ENCODE data around the gene MINDY2.
"Not testable (repeated sequence)": the region's sequence is repeated elsewhere in the genome, so short reads cannot be mapped to it uniquely, and the experiment has no call there.

Gene MINDY2

GRCh38 chr15:58877999-58878825 is 107.1 kb downstream of the MINDY2 start:
- H2AFZ ChIP-seq (ENCODE audit: low read depth, low read length, severe bottlenecking) = no peak overlapping the region
- no peaks in the 10 kb centered on the region for H3K27me3 ChIP-seq (ENCODE audit: low read length)
- H3K4me2 ChIP-seq (ENCODE audit: low read depth, low read length, poor library complexity, severe bottlenecking) = no peak overlapping the region
- H3K79me2 ChIP-seq (ENCODE audit: insufficient read depth, low read length) = no peaks in the 10 kb centered on the region
- no peak for TF ChIP-seq CTCF (IDR thresholded peaks at IDR 0.05; ENCODE audit: insufficient read depth, low read length, poor library complexity, severe bottlenecking)
- TF ChIP-seq EZH2phosphoT487 (conservative IDR thresholded peaks at IDR 0.05; ENCODE audit: low read length) = no peak
- H3K36me3 ChIP-seq (ENCODE audit: low read length) = peaks cover 25% of the 10 kb centered on the region; the same call in 1 of the 2 replicates
- H3K27ac ChIP-seq (ENCODE audit: low read depth, low read length) = no peak overlapping the region
- no peaks in the 10 kb centered on the region for H3K9me3 ChIP-seq (ENCODE audit: insufficient read depth, low read length)
- no peak overlapping the region for H3K9ac ChIP-seq (ENCODE audit: low read length)
- H3K9me2 ChIP-seq (replicated peaks; ENCODE audit: insufficient read depth, low read length) = no peaks in the 10 kb centered on the region
- no peak overlapping the region for H3K4me3 ChIP-seq (ENCODE audit: insufficient read depth, low read length, poor library complexity, severe bottlenecking)
- 0 out of 2 replicates have a peak, but pooled peaks cover 14% of the 10 kb centered on the region for H3F3A ChIP-seq (ENCODE audit: insufficient read depth)
- H4K20me1 ChIP-seq (ENCODE audit: low read depth, low read length) = no peaks in the 10 kb centered on the region

- H3K4me2 ChIP-seq (ENCODE audit: low read depth, low read length, poor library complexity, severe bottlenecking) = no peak overlapping the region
- H3K9me3 ChIP-seq (ENCODE audit: insufficient read depth, low read length) = no peaks in the 10 kb centered on the region
- no peaks in the 10 kb centered on the region for H3K27me3 ChIP-seq (ENCODE audit: low read length)
- no peaks in the 10 kb centered on the region for H4K20me1 ChIP-seq (ENCODE audit: low read depth, low read length)
- no peaks in the 10 kb centered on the region for H3K79me2 ChIP-seq (ENCODE audit: insufficient read depth, low read length)
- H3K9me2 ChIP-seq (replicated peaks; ENCODE audit: insufficient read depth, low read length) = no peaks in the 10 kb centered on the region
- no peak overlapping the region for H3K27ac ChIP-seq (ENCODE audit: low read depth, low read length)
- TF ChIP-seq EZH2phosphoT487 (conservative IDR thresholded peaks at IDR 0.05; ENCODE audit: low read length) (no peak), CTCF (IDR thresholded peaks at IDR 0.05; ENCODE audit: insufficient read depth, low read length, poor library complexity, severe bottlenecking) (no peak)
- peaks cover 25% of the 10 kb centered on the region; the same call in 1 of the 2 replicates for H3K36me3 ChIP-seq (ENCODE audit: low read length)
- H3F3A ChIP-seq (ENCODE audit: insufficient read depth) = 0 out of 2 replicates have a peak, but pooled peaks cover 7% of the 10 kb centered on the region
- H3K4me3 ChIP-seq (ENCODE audit: insufficient read depth, low read length, poor library complexity, severe bottlenecking) = no peak overlapping the region
- H2AFZ ChIP-seq (ENCODE audit: low read depth, low read length, severe bottlenecking) = no peak overlapping the region
- no peak overlapping the region for H3K9ac ChIP-seq (ENCODE audit: low read length)
Measured at GRCh38 chr15:58880320-58880719, 109.2 kb downstream of the MINDY2 start.

GRCh38 chr15:58882243-58882642 is 111.1 kb downstream of the MINDY2 start:
- Histone ChIP-seq H3K36me3 (ENCODE audit: low read length) (peaks cover 30% of the 10 kb centered on the region), H3K79me2 (ENCODE audit: insufficient read depth, low read length) (no peaks in the 10 kb centered on the region), H3K27ac (ENCODE audit: low read depth, low read length) (no peak overlapping the region), H3F3A (ENCODE audit: insufficient read depth) (no peaks in the 10 kb centered on the region), H3K27me3 (ENCODE audit: low read length) (no peaks in the 10 kb centered on the region), H3K4me3 (ENCODE audit: insufficient read depth, low read length, poor library complexity, severe bottlenecking) (no peak overlapping the region), H3K4me2 (ENCODE audit: low read depth, low read length, poor library complexity, severe bottlenecking) (no peak overlapping the region), H3K9ac (ENCODE audit: low read length) (no peak overlapping the region), H3K9me3 (ENCODE audit: insufficient read depth, low read length) (no peaks in the 10 kb centered on the region), H4K20me1 (ENCODE audit: low read depth, low read length) (no peaks in the 10 kb centered on the region), H3K9me2 (replicated peaks; ENCODE audit: insufficient read depth, low read length) (no peaks in the 10 kb centered on the region), H2AFZ (ENCODE audit: low read depth, low read length, severe bottlenecking) (no peak overlapping the region)
- TF ChIP-seq CTCF (IDR thresholded peaks at IDR 0.05; ENCODE audit: insufficient read depth, low read length, poor library complexity, severe bottlenecking) (no peak), EZH2phosphoT487 (conservative IDR thresholded peaks at IDR 0.05; ENCODE audit: low read length) (no peak)

GRCh38 chr15:58883926-58884325 is 112.8 kb downstream of the MINDY2 start:
- not testable (repeated sequence) for H3K4me3 ChIP-seq (ENCODE audit: insufficient read depth, low read length, poor library complexity, severe bottlenecking); H3K27ac ChIP-seq (ENCODE audit: low read depth, low read length); H3K27me3 ChIP-seq (ENCODE audit: low read length); H3K9ac ChIP-seq (ENCODE audit: low read length); H2AFZ ChIP-seq (ENCODE audit: low read depth, low read length, severe bottlenecking); H3F3A ChIP-seq (ENCODE audit: insufficient read depth); H3K4me2 ChIP-seq (ENCODE audit: low read depth, low read length, poor library complexity, severe bottlenecking); H4K20me1 ChIP-seq (ENCODE audit: low read depth, low read length); H3K9me3 ChIP-seq (ENCODE audit: insufficient read depth, low read length); H3K79me2 ChIP-seq (ENCODE audit: insufficient read depth, low read length); H3K9me2 ChIP-seq (replicated peaks; ENCODE audit: insufficient read depth, low read length)
- peaks cover 35% of the 10 kb centered on the region for H3K36me3 ChIP-seq (ENCODE audit: low read length)
